GM19395 (cell line): ENCODE results near the gene LSM8.
"Not testable (repeated sequence)": the region's sequence is repeated elsewhere in the genome, so short reads cannot be mapped to it uniquely, and the experiment has no call there.

ENCODE experiments used
- ATAC-seq: cut with Tn5 transposase; IDR thresholded peaks from one replicate; pipeline ENCODE4 v1.9.1; 2021; ENCODE audit warnings: mild to moderate bottlenecking, moderate library complexity; ENCODE audit not compliant: unreplicated experiment

LSM8 gene

GRCh38 chr7:118202061-118202460 is 18.1 kb downstream of the LSM8 start:
- no peak for ATAC-seq

DNA sequence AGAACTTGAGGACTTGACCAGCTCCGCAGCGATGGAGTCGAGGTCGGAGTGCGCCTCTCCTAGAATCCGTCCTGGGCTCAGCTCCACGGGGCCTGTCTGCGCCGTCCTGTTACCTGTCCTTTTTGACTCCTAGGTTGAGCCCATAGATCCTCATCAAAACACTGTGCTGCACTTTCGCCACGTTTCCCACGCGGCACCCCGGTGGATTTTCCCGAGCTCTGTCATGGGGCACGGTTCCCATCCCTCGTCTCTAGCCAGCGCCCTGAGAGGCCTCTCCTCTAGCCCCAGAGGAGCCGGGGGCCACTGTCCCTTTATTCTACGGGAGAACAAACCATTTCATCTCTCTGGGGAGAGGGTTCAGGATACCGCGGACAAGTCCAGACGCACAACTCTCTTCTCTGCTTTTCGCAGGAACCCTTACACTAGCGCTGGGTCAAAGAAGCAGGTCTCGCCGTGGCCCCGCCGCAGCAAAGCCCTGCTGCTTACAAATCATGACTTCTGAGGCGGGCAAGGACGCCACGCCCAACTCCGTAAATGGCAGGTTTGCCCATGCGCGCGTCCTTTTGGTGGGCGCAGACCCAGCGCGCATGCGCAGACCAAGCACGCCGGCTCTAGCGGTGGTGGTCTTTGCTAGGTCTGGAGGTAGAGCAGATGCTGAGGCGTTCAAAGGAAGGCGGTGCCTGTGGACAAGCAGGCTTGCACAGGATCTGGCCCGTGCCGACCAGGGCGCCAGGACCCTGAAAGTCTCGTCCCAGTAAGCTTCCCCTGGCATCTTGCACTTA is 30.3 kb downstream of the LSM8 start:
- ATAC-seq, result peak; percentile 95

- peak; percentile 5 for ATAC-seq
Measured at GRCh38 chr7:118214833-118215182, 30.8 kb downstream of the LSM8 start.

- no peak for ATAC-seq
Measured at GRCh38 chr7:118217210-118217619, 33.3 kb downstream of the LSM8 start.

DNA sequence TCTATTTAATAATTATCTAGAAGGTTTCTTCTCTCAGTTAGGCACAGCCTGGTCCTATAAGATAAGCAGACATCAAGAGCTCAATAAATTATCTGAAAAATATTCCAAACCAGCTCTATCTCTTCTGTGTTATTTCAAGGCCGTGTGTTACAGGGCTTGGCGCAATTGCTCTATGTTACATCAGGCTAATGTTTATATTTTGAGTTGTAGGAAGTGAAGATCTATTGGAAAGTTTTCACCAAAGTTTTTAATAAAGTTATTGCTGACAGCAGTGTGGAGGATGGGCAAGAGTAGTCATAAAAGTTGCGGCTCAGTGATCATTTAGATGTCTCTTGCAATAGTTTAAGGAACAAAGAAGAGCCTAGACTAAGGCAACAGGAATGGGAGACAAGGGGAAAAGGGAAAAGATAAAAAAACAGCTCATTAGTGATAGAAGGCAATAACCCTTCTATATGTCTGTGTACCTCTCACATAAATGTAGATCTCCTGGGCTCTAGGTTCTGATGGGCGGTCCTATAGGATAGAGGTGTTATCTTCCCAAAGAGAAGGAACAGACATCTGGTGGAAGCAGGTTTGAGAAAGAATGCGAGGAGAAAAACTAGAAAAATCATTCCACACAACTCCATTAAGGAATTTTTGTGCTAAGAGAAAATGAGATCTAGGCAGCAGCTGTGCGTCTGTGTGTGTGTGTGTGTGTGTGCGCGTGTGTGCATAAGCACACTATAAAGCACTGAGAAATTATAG is 34.6 kb downstream of the LSM8 start:
- no peak for ATAC-seq

- ATAC-seq, result no peak
Measured at GRCh38 chr7:118219157-118219512, 35.2 kb downstream of the LSM8 start.

- ATAC-seq, result no peak
Measured at GRCh38 chr7:118220583-118220982, 36.6 kb downstream of the LSM8 start.

GRCh38 chr7:118222591-118222990 is 38.6 kb downstream of the LSM8 start:
- no peak for ATAC-seq

- no peak for ATAC-seq
Measured at GRCh38 chr7:118224521-118224920, 40.6 kb downstream of the LSM8 start, which contains the start of gene ANKRD7. TSS of gene ANKRD7 (plus strand) at chr7:118224704. CDS start at chr7:118224831, 127 bp downstream.

DNA sequence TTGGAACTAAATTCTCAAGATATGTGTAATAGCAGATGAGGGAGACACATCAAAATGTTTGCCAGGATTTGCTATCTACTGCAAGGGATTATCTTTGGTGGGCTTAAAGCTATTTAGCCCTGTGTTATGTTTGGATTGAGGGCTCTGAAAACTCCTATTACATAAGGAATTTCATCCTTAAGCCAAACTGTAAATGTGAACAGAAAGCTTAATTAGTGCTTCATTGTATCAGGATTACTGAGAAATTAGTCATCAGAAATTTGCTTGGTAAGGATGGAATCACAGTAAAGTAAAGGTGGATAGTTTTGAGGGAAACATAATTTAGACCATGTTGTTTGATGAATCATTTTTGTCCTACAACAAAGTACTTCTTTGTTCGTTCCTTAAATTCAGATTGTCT is 48.9 kb downstream of the LSM8 start:
- ATAC-seq, result no peak

DNA sequence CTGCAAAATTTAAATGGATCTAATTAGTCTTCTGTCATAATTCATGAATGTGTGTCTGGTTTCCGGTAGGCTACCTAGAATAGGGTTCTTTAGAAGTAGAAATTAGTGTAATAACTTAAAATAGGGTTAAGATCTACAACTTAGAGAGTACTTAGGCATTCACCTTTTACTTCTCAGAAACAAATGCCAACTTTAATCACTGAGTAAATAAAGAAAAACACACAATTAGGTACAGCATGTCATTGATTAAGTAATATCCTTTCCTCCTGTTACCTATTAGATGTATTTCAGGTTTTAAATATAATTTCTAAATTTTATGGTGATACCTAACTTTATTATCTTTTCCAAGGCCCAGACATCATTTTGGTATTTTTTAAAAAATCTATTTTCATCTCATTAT is 49.8 kb downstream of the LSM8 start:
- no peak for ATAC-seq

GRCh38 chr7:118239014-118239413 is 55.0 kb downstream of the LSM8 start:
- ATAC-seq, result no peak

- not testable (repeated sequence) for ATAC-seq
Measured at GRCh38 chr7:118240320-118240719, 56.4 kb downstream of the LSM8 start.
